HepG2 (cell line): ENCODE data around the gene RNASE12. TPM values are rescaled to one million over a fixed set of nuclear protein-coding genes. Genes with fewer than 3 reads are reported as not detected.
A peak's percentile ranks its signal among the peaks of the same experiment; 100 is the strongest.

ENCODE experiments used
- FOXA1 ChIP-seq, 2 experiments: fragments of 450-650 bp in 1 of 2; sonication (generic) in 1 of 2; formaldehyde crosslinking in 1 of 2; IDR thresholded peaks; 2 replicates each; pipeline versions ENCODE4 v1.4.0 to v1.6.1; 2016 to 2020; ENCODE audit warnings: missing genetic modification reagents in 1 of 2
- GATA4 ChIP-seq: sonication (generic); IDR thresholded peaks from 2 replicates; pipeline ENCODE4 v1.6.1; 2016; ENCODE audit warnings: antibody characterized with exemption, low read depth, borderline replicate concordance
- HOXD1 ChIP-seq: sonication (generic); formaldehyde crosslinking; IDR thresholded peaks from 2 replicates; pipeline ENCODE4 v1.5.0; 2020; ENCODE audit warnings: missing genetic modification reagents
- IRF2 ChIP-seq: IDR thresholded peaks from 2 replicates; pipeline ENCODE4 v1.6.1; 2018; ENCODE audit warnings: missing genetic modification reagents, missing compliant biosample characterization
- MIER2 ChIP-seq: IDR thresholded peaks from 2 replicates; pipeline ENCODE4 v1.6.1; 2016; ENCODE audit warnings: missing biosample characterization, missing genetic modification reagents
- MZF1 ChIP-seq: sonication (generic); formaldehyde crosslinking; IDR thresholded peaks from 2 replicates; pipeline ENCODE4 v1.8.1; 2023; ENCODE audit warnings: mild to moderate bottlenecking, missing genetic modification reagents, borderline replicate concordance
- PHB2 ChIP-seq: fragments of 450-650 bp; IDR thresholded peaks from 2 replicates; pipeline ENCODE4 v1.6.1; 2018; ENCODE audit not compliant: partially characterized antibody
- POLR2AphosphoS2 ChIP-seq: IDR thresholded peaks from 2 replicates; pipeline ENCODE4 v1.6.1; 2011; ENCODE audit warnings: low read depth, low read length, improper control_type of control experiment
- RBFOX2 ChIP-seq: fragments of 200-400 bp; formaldehyde crosslinking; IDR thresholded peaks from 2 replicates; pipeline ENCODE4 v1.6.1; 2017; ENCODE audit warnings: low read depth, mild to moderate bottlenecking, low read length
- RNF2 ChIP-seq: fragments of 450-650 bp; conservative IDR thresholded peaks from 2 replicates; pipeline ENCODE4 v1.6.1; 2016; ENCODE audit warnings: low read depth
- SIN3B ChIP-seq: fragments of 150-350 bp; IDR thresholded peaks from 2 replicates; pipeline ENCODE4 v1.6.1; 2014; ENCODE audit warnings: low read length
- SRY ChIP-seq: sonication (generic); formaldehyde crosslinking; IDR thresholded peaks from 2 replicates; pipeline ENCODE4 v1.8.0; 2022; ENCODE audit warnings: mild to moderate bottlenecking, missing genetic modification reagents
- TP53 ChIP-seq: sonication (generic); formaldehyde crosslinking; conservative IDR thresholded peaks from 2 replicates; pipeline ENCODE4 v1.4.0; 2020; ENCODE audit warnings: missing genetic modification reagents
- ZBTB20 ChIP-seq: sonication (generic); formaldehyde crosslinking; IDR thresholded peaks from 2 replicates; pipeline ENCODE4 v1.8.1; 2023; ENCODE audit warnings: missing genetic modification reagents, low read depth, mild to moderate bottlenecking, borderline replicate concordance
- ZBTB21 ChIP-seq: sonication (generic); formaldehyde crosslinking; IDR thresholded peaks from 2 replicates; pipeline ENCODE4 v1.4.0; 2020; ENCODE audit warnings: missing genetic modification reagents
- ZEB1 ChIP-seq: IDR thresholded peaks from 2 replicates; pipeline ENCODE4 v1.6.1; 2012; ENCODE audit warnings: mild to moderate bottlenecking, low read depth, inconsistent platforms; ENCODE audit not compliant: insufficient replicate concordance
- ZFY ChIP-seq: sonication (generic); formaldehyde crosslinking; IDR thresholded peaks from 2 replicates; pipeline ENCODE4 v1.4.0; 2020; ENCODE audit warnings: missing genetic modification reagents
- ZNF12 ChIP-seq: sonication (generic); formaldehyde crosslinking; IDR thresholded peaks from 2 replicates; pipeline ENCODE4 v1.5.0; 2020; ENCODE audit warnings: missing genetic modification reagents
- ZNF224 ChIP-seq: sonication (generic); formaldehyde crosslinking; IDR thresholded peaks from 2 replicates; pipeline ENCODE4 v1.5.0; 2020; ENCODE audit warnings: mild to moderate bottlenecking, missing genetic modification reagents
- ZNF326 ChIP-seq: sonication (generic); formaldehyde crosslinking; IDR thresholded peaks from 2 replicates; pipeline ENCODE4 v1.4.0; 2020; ENCODE audit warnings: missing genetic modification reagents, borderline replicate concordance
- ZNF335 ChIP-seq: sonication (generic); formaldehyde crosslinking; IDR thresholded peaks from 2 replicates; pipeline ENCODE4 v1.4.0; 2020; ENCODE audit warnings: missing genetic modification reagents
- ZNF547 ChIP-seq: sonication (generic); formaldehyde crosslinking; IDR thresholded peaks from 2 replicates; pipeline ENCODE4 v1.5.1; 2020; ENCODE audit warnings: mild to moderate bottlenecking, missing genetic modification reagents
- ZNF567 ChIP-seq: sonication (generic); formaldehyde crosslinking; IDR thresholded peaks from 2 replicates; pipeline ENCODE4 v1.8.1; 2023; ENCODE audit warnings: mild to moderate bottlenecking, missing genetic modification reagents, borderline replicate concordance
- polyA plus RNA-seq, 8 experiments: library from polyadenylated mRNA; depleted of rRNA in 3 of 8; stranded (reverse) in 7 of 8; unstranded in 1 of 8; fragments of >200 nt; fragmentation: Illumina TruSeq in 4 of 8; extraction: Trizol in 4 of 8; gene quantifications; 2 replicates each; pipeline versions ENCODE4 v1.2.1 to v1.2.3, GENCODE V29; 2011 to 2016; ENCODE audit warnings: low read depth in 4 of 8, missing spikeins in 1 of 8, mixed read lengths in 1 of 8; ENCODE audit not compliant: insufficient read depth in 1 of 8
- total RNA-seq, 5 experiments: library from RNA; depleted of rRNA; stranded (reverse); fragments of >200 nt; fragmentation: Illumina TruSeq; extraction: Trizol; gene quantifications; 2 replicates each; pipeline ENCODE4 v1.2.3, GENCODE V29; 2016; ENCODE audit warnings: low read depth in 1 of 5
- TF ChIP-seq, protein P1 (sequence below): sonication (generic); formaldehyde crosslinking; IDR thresholded peaks from 2 replicates; pipeline ENCODE4 v1.4.0; 2020; ENCODE audit warnings: mild to moderate bottlenecking, missing genetic modification reagents
- TF ChIP-seq, protein P2 (sequence below): IDR thresholded peaks from 2 replicates; pipeline ENCODE4 v1.6.1; 2016

Gene RNASE12
- total and polyA plus RNA-seq, 2 of the 13 experiments (the other 11 are each of a cell fraction or from before 2014, with no cell fraction given), result not detected

DNA sequence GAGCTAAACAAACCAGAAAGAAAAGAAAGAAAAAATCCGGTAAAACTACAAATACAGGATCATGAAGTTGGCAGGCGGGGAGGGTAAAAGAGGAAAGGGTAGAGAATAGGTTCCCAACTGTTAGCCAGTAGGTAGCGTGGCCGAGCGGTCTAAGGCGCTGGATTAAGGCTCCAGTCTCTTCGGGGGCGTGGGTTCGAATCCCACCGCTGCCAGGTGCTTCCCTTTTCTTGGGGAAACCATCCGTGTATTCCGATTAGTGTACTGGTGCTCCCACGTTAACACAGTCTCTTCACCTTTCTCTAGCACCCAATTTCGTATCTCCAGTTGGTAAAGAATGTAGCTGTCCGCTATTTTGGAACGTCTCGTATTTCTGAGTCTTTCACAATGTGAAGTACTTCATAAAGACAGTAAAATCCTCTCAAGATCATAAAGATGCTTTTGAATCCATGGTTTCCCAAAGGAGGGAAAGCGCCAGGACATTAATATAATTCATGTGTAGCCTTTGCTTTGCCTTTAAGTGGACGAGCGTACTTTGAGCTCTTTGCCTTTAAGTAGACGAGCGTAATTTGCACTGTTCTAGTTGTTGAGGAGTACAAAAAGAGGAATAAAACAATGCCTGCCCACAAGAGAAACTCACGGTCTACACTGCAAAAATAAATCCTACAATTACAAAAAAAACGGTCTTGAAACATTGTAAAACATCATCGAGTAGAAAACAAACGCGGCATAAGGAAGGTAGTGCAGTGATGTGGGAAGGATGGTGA, 19.0 kb upstream of the RNASE12 start (continued):
- no peak for TF ChIP-seq ZFY (CRISPR knock-in tag)
- no peak for TF ChIP-seq SRY (CRISPR knock-in tag)
- peak; percentile 45; the same call in 1 of the 2 replicates for TF ChIP-seq ZNF335
- TF ChIP-seq, protein P1, sequence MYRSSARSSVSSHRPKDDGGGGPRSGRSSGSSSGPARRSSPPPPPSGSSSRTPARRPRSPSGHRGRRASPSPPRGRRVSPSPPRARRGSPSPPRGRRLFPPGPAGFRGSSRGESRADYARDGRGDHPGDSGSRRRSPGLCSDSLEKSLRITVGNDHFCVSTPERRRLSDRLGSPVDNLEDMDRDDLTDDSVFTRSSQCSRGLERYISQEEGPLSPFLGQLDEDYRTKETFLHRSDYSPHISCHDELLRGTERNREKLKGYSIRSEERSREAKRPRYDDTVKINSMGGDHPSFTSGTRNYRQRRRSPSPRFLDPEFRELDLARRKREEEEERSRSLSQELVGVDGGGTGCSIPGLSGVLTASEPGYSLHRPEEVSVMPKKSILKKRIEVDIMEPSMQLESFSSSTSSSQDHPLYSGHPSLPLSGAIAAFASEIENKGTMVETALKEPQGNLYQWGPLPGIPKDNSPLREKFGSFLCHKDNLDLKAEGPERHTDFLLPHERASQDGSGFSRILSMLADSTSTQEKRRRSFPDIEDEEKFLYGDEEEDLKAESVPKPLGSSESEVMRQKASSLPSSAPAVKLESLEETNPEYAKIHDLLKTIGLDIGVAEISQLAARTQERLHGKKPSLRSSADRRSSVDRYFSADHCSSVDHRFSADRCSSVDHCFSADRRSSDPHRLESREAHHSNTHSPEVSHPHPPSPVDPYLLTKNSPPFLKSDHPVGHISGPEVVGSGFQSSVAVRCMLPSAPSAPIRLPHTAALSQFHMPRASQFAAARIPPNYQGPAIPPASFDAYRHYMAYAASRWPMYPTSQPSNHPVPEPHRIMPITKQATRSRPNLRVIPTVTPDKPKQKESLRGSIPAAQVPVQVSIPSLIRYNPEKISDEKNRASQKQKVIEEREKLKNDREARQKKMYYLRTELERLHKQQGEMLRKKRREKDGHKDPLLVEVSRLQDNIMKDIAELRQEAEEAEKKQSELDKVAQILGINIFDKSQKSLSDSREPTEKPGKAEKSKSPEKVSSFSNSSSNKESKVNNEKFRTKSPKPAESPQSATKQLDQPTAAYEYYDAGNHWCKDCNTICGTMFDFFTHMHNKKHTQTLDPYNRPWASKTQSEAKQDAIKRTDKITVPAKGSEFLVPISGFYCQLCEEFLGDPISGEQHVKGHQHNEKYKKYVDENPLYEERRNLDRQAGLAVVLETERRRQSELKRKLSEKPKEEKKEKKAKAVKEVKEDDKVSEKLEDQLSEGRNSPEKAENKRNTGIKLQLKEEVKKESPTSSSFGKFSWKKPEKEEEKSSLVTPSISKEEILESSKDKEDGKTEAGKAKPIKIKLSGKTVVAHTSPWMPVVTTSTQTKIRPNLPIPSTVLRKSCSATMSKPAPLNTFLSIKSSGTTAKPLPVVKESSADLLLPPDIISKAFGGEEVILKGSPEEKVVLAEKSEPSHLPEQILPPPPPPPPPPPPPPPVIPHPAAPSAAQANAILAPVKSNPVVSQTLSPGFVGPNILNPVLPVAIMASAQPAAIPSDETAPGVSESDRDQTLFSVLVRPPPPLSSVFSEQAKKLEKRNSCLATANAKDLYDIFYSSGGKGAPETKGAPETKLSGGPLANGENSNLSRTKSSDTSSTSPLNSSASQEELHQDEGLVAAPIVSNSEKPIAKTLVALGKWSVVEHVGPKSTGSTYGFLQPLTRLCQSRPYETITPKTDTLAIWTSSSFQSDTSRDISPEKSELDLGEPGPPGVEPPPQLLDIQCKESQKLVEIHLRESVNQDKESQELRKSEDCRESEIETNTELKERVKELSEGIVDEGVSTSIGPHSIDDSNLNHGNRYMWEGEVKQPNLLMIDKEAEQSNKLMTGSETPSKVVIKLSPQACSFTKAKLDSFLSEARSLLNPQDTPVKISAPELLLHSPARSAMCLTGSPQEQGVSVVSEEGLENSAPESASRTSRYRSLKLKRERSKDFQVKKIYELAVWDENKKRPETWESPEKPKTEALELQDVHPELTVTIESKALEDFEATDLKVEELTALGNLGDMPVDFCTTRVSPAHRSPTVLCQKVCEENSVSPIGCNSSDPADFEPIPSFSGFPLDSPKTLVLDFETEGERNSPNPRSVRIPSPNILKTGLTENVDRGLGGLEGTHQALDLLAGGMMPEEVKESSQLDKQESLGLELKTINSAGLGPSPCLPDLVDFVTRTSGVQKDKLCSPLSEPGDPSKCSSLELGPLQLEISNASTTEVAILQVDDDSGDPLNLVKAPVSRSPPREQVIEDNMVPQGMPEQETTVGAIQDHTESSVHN (CRISPR knock-in tag), result no peak
- TF ChIP-seq TP53 (CRISPR knock-in tag), result no peak
- 0 out of 2 replicates have a peak, but pooled peaks have one; percentile 39 for TF ChIP-seq ZNF567
- TF ChIP-seq ZBTB20 (CRISPR knock-in tag), result no peak
- TF ChIP-seq, protein P2, sequence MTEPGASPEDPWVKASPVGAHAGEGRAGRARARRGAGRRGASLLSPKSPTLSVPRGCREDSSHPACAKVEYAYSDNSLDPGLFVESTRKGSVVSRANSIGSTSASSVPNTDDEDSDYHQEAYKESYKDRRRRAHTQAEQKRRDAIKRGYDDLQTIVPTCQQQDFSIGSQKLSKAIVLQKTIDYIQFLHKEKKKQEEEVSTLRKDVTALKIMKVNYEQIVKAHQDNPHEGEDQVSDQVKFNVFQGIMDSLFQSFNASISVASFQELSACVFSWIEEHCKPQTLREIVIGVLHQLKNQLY (CRISPR knock-in tag), result no peak
- no peak for TF ChIP-seq HOXD1 (CRISPR knock-in tag)
- TF ChIP-seq MZF1 (CRISPR knock-in tag), result no peak
- TF ChIP-seq ZNF547 (CRISPR knock-in tag), result no peak
- TF ChIP-seq ZEB1, result no peak
- no peak for TF ChIP-seq POLR2AphosphoS2
- TF ChIP-seq ZBTB21 (CRISPR knock-in tag), result no peak
- TF ChIP-seq ZNF224 (CRISPR knock-in tag), result peak; percentile 93
- TF ChIP-seq FOXA1 (IDR thresholded peaks at IDR 0.05), result no peak
- TF ChIP-seq FOXA1 (CRISPR knock-in tag; IDR thresholded peaks at IDR 0.05), result no peak
- TF ChIP-seq RBFOX2, result no peak
- no peak for TF ChIP-seq ZNF326 (CRISPR knock-in tag)
- no peak for TF ChIP-seq ZNF12
- TF ChIP-seq IRF2 (CRISPR knock-in tag), result peak; percentile 60; the same call in 1 of the 2 replicates
- no peak for TF ChIP-seq SIN3B
- TF ChIP-seq PHB2, result no peak
- TF ChIP-seq RNF2, result no peak
- no peak for TF ChIP-seq MIER2 (CRISPR knock-in tag)
- TF ChIP-seq GATA4, result no peak
